Left forelimb (tissue), 1 donor: ENCODE measurements around the gene SELL.
"Not testable (repeated sequence)": the region's sequence is repeated elsewhere in the genome, so short reads cannot be mapped to it uniquely, and the experiment has no call there.

Source experiments
- DNase-seq: peaks from one replicate; pipeline ENCODE4 v3.0.0-alpha.2; 2018; ENCODE audit warnings: low spot score

The SELL gene

GRCh38 chr1:169711469-169712308, at the start of gene SELL:
Gene SELL (minus strand): TSS chr1:169711620. CDS start chr1:169711498, 122 bp downstream.
- DNase-seq: no peak

GRCh38 chr1:169759038-169759437, 47.6 kb upstream of the SELL start:
- DNase-seq: no peak

DNA sequence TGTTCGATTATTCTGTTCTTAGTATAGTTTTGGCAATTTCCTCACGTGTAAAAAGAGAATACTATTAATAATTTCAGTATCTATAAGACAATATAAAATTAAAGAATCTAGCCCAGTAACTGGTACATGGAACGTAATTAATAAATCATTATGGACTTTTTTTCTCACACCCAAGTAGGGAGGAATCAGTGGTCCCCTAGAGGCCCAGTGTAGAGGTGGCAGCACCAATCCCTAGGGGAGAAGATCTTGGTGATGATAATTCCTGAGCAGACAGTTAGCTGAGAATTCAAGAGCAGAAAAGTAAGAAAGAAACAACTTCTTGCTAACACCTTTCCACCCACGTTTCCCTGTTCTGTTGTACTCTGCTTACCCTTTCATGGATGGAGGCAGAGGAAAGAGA, 42.1 kb upstream of the SELL start:
- no peak for DNase-seq

DNA sequence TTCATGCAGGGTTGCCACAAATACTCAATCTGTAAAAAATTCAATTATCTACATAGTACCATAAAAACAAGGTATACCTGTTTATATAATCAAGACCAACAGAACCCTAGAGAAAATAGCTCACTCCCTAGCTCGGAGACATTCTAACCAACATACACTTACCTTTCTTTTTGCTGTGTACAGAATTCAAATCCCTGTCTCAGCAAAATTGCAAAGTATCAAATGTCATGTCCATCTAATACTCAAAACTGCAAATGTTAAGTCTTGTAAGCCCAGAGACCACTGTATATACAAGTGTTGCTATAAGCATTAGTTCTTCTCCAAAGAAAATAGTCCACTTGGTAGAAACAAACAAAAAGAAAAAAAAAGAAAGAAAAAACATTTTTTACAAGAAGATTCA, 38.6 kb upstream of the SELL start:
- DNase-seq: no peak

GRCh38 chr1:169746550-169746949, 35.1 kb upstream of the SELL start:
- no peak for DNase-seq

- DNase-seq: no peak
These were observed 33.8 kb upstream of the SELL start for GRCh38 chr1:169745015-169745861.

- no peak for DNase-seq
These were observed 30.4 kb upstream of the SELL start for GRCh38 chr1:169741666-169742394.

DNA sequence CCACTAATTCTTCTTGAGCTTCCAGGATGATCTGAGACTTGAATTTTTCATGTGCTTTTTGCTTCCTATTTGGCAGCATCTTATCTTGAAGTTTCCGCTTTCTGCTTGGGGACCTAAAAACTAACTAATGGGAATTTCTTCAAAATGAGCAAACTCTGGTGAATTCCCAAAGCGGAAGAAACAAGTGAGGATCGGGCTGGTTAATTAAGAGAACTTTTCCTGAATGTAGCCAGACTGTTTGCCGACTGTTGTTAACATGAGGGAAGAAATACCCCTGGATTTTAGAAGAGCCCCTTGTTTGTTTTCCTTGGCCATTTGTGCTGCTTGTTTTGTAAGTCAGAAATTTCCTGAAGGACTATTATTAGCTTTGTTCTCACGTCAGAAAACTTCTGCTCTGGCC, 28.6 kb upstream of the SELL start:
- DNase-seq: no peak

DNA sequence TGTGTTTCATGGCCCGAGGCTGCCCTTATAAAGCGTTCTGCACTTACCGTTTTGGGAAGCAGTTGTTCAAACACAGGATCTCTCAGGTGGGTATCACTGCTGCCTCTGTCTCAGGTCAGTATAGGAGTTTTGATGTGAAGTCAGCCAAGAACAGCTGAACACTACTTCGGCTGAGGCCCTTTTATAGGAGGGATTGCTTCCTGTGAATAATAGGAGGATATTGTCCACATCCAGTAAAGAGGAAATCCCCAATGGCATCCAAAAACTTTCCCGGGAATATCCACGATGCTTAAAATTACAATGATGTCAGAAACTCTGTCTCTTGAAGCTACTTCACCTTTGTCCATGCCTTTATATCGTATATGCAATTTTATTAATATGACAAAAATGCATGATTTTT, 22.5 kb upstream of the SELL start, which contains the start of gene SELE:
Gene SELE, minus strand, starts transcription at position 156 of the 400 bp plus-strand sequence. CDS start 467 bp downstream, outside the sequence.
- DNase-seq: no peak

- no peak for DNase-seq
These were observed 20.0 kb upstream of the SELL start for GRCh38 chr1:169731446-169731845.

DNA sequence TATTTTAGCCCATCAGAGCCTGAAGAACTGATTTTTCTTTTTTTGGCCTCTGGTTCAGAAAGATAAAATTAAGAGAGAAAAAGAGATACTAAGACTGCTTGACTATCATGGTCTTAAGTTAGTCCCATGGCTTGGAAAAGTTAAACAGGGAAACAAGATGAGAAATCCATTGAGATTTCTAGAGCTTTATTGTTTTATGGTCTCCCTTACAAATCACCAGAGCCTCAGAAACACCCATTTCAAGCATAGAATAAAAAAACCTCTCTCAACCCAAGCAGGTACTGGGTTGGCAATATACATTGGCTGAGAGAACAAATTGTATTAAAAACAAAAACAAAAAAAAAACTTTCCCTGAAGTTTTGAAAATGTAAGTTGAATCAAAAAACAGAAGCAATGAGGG, 18.6 kb upstream of the SELL start:
- no peak for DNase-seq

DNA sequence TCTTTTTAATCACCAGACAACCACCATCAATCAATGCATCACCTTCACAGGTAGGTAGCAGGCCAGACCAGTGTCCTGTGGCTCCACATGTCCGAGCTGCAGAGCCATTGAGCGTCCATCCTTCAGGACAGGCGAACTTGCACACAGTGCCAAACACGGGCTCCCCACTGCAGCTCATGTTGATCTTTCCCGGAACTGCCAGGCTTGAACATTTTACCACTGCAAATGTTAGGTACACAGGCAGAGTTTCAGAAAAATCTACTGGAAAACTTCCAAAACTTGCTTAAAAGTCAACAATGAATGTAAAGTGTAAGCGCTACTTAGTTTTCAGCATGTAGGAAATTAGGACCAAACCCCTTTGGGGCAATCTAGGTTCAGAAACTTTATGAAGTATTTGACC, 15.9 kb upstream of the SELL start:
- no peak for DNase-seq

- no peak for DNase-seq
These were observed 15.4 kb upstream of the SELL start for GRCh38 chr1:169726851-169727250.

GRCh38 chr1:169725930-169726329, 14.5 kb upstream of the SELL start:
- no peak for DNase-seq

- DNase-seq: no peak
These were observed 12.7 kb upstream of the SELL start for GRCh38 chr1:169724168-169724567.

GRCh38 chr1:169723763-169724162, 12.3 kb upstream of the SELL start:
- no peak for DNase-seq

- no peak for DNase-seq
These were observed 11.4 kb upstream of the SELL start for GRCh38 chr1:169722779-169723178.

DNA sequence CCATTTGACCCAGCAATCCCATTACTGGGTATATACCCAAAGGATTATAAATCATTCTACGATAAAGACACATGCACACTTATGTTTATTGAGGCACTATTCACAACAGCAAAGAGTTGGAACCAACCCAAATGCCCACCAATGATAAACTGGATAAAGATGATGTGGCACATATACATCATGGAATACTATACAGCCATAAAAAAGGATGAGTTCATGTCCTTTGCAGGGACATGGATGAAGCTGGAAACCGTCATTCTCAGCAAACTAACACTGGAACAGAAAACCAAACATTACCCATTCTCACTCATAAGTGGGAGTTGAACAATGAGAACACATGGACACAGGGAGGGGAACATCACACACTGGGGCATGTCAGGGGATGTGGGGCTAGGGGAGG, 3.7 kb upstream of the SELL start:
- not testable (repeated sequence) for DNase-seq

DNA sequence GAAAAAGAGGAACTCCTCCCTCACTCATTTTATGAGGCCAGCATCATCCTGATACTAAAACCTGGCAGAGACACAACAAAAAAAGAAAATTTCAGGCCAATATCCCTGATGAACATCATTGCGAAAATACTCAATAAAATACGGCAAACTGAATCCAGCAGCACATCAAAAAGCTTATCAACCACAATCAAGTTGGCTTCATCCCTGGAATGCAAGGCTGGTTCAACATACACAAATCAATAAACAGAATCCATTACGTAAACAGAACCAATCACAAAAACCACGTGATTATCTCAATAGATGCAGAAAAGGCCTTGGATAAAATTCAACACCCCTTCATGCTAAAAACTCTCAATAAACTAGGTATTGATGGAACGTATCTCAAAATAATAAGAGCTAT, 1.7 kb upstream of the SELL start:
- not testable (repeated sequence) for DNase-seq

- no peak for DNase-seq
These were observed 850 bp upstream of the SELL start for GRCh38 chr1:169712309-169712631.

GRCh38 chr1:169708647-169709046, 2.8 kb downstream of the SELL start:
- DNase-seq: no peak

DNA sequence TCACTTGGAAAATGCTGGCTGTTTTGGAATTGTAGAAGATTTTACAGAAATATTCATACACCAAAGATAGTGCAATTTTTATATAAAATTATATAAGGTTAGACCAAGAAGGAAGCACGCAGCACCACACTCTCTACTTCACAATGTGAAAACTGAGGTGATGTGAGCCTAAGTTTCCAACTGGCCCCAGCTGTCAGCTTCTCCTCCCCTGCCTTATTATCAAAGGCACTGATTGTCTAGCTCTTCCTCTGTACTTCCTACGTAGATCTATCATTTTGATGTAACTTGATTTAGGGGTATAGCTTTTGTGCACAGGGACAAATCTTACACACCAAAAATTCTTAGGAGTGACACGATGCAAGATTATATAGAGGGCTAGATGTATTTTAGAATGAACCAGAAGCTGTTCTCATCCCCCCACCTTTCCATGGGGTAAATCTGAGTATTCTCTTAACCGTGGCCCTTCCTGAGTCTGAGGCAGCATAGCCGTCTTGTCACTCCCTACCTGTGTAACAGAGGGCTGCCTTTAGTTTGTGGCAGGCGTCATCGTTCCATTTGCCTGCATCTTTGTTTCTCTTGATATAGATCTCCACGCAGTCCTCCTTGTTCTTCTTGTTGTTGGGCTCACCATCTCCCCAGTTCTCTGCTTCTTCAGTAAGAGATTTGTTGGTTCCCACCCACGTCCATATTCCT, 3.4 kb downstream of the SELL start:
- no peak for DNase-seq
